Measurements from ENCODE around the gene MRLN. TPM values are rescaled to one million over a fixed set of nuclear protein-coding genes. Genes with fewer than 3 reads are reported as not detected.

MRLN gene
- total and polyA plus RNA-seq, 2 of the 8 experiments (the other 6 are each of a cell fraction or from before 2014, with no cell fraction given) = 0.21 TPM; not detected in 1

DNA sequence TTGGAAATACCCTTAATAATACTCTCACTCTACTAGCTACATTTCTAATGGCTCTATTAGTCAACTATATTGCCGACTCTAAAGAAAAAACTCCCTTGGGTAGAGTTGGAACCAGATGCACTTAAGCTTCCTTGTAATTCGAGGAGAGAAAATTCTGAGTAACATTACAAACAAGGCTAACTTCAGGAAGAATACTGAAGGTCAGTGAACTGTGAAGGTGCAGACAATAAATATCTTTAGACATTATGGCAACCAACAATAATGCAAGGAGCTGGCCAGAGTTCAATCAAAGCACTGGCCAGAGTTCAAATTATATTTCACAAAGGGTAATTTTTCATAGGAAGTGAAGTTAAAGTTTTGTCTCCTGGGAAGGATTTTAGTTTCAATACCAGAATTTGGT, 40.7 kb upstream of the MRLN start:
- H4K8ac ChIP-seq (ENCODE audit: extremely low read depth, insufficient read depth, low read length) = no peak overlapping the region; the same call in 1 of the 2 replicates
- no peak overlapping the region for H2BK20ac ChIP-seq (ENCODE audit: low read length)
- H3K4ac ChIP-seq (replicated peaks; ENCODE audit: insufficient read length, low read depth, low read length) = no peak overlapping the region
- no peak overlapping the region for H2BK120ac ChIP-seq (replicated peaks; ENCODE audit: low read depth, low read length)
- no peak overlapping the region for H2AFZ ChIP-seq (ENCODE audit: low read length)
- H2BK12ac ChIP-seq (ENCODE audit: low read depth, low read length) = no peak overlapping the region
- H3K27ac ChIP-seq (ENCODE audit: low read depth, low read length) = no peak overlapping the region
- no peak overlapping the region for H4K91ac ChIP-seq (replicated peaks; ENCODE audit: insufficient read length, low read length)
- no peak for TF ChIP-seq SP1 (IDR thresholded peaks at IDR 0.05; ENCODE audit: low read depth, low read length)
- TF ChIP-seq GABPA (IDR thresholded peaks at IDR 0.05; ENCODE audit: borderline replicate concordance, insufficient read depth, low read length) = no peak
- no peak for TF ChIP-seq EZH2 (IDR thresholded peaks at IDR 0.05; ENCODE audit: low read depth, low read length, severe bottlenecking)
- no peak overlapping the region for H3K23ac ChIP-seq (ENCODE audit: insufficient read length)
- no peaks in the 10 kb centered on the region for H3K4me1 ChIP-seq (replicated peaks in 1 of 4; ENCODE audit: control insufficient read depth in 3 of 4, insufficient read depth in 4 of 4, low read length in 3 of 4)
- H4K5ac ChIP-seq (ENCODE audit: insufficient read length, low read depth, low read length) = no peak overlapping the region
- H3K14ac ChIP-seq (ENCODE audit: insufficient read length) = no peak overlapping the region
- H3K56ac ChIP-seq (replicated peaks; ENCODE audit: insufficient read length, low read depth, low read length) = no peak overlapping the region
- 97% methylated on average over 2 of the region's 2 CpGs; no CpG with 5 or more reads in 1 of the 2 experiments for WGBS, 2 experiments (ENCODE audit: extremely low coverage in 1 of 2, insufficient coverage in 1 of 2, insufficient read length in 1 of 2, insufficient replicate concordance in 2 of 2, low coverage in 1 of 2, low lambda C conversion rate in 2 of 2, missing lambda C conversion rate in 1 of 2)
- no peak overlapping the region for H2AK5ac ChIP-seq (ENCODE audit: low read depth, low read length)
- no peaks in the 10 kb centered on the region for H3K79me1 ChIP-seq (ENCODE audit: low read depth, low read length)
- H3K18ac ChIP-seq (ENCODE audit: extremely low read depth, low read length) = no peak overlapping the region
- no peaks in the 10 kb centered on the region for H3K79me2 ChIP-seq (ENCODE audit: control insufficient read depth in 1 of 2, insufficient read depth in 2 of 2, low read length in 2 of 2)
- no peaks in the 10 kb centered on the region for H3K9me3 ChIP-seq (ENCODE audit: insufficient read depth in 2 of 2, low read depth in 1 of 2, low read length in 1 of 2)
- no peak overlapping the region for H3K9ac ChIP-seq (replicated peaks in 1 of 4; ENCODE audit: extremely low read depth in 1 of 4, low read depth in 3 of 4, low read length in 3 of 4)
- DNase-seq (ENCODE audit: low read depth in 1 of 2, low spot score in 2 of 2) = no peak
- FAIRE-seq = no peak
- H2BK15ac ChIP-seq (ENCODE audit: low read length) = no peak overlapping the region
- peaks cover 1 to 4% of the 10 kb centered on the region in 2 experiments for H4K20me1 ChIP-seq (replicated peaks in 1 of 2; ENCODE audit: control insufficient read depth in 1 of 2, insufficient read depth in 2 of 2, low read length in 2 of 2)
- no peaks in the 10 kb centered on the region for H3K27me3 ChIP-seq (replicated peaks in 1 of 4; ENCODE audit: control insufficient read depth in 3 of 4, extremely low read depth in 1 of 4, insufficient read depth in 3 of 4, low read length in 3 of 4)
- no peak overlapping the region for H3K4me2 ChIP-seq (ENCODE audit: insufficient read depth in 1 of 2, low read depth in 2 of 2, low read length in 2 of 2)
- no peak overlapping the region for H3K4me3 ChIP-seq (ENCODE audit: extremely low read depth in 1 of 4, insufficient read depth in 2 of 4, low read depth in 3 of 4, low read length in 4 of 4)
- CTCF ChIA-PET (ENCODE audit: partially characterized antibody) = interaction anchor here (1.0 to 2.5 kb wide), 6 partner anchors 7 to 168 kb away, joined by 3 to 14 read pairs (median 6); no protein-coding TSS in a partner anchor
- H3K23me2 ChIP-seq (ENCODE audit: low read depth, low read length) = no peaks in the 10 kb centered on the region
- POLR2A ChIA-PET (ENCODE audit: partially characterized antibody) = interaction anchor here (0.6 kb wide), 1 partner anchor 526 kb away, joined by 3 read pairs; no protein-coding TSS in a partner anchor
- peaks cover 4 to 71% (median 30%) of the 10 kb centered on the region in 4 experiments for H3K36me3 ChIP-seq (ENCODE audit: control insufficient read depth in 2 of 4, insufficient read depth in 4 of 4, low read length in 3 of 4)
- no peak overlapping the region for H2BK5ac ChIP-seq (ENCODE audit: low read depth, low read length)

Data from H1 (cell line).